HG03378 (cell line): ENCODE data around the gene SH3BGRL.
"Not testable (repeated sequence)": the region's sequence is repeated elsewhere in the genome, so short reads cannot be mapped to it uniquely, and the experiment has no call there.

Source experiments
- ATAC-seq: cut with Tn5 transposase; IDR thresholded peaks from one replicate; pipeline ENCODE4 v1.9.1; 2021; ENCODE audit warnings: mild to moderate bottlenecking, moderate library complexity; ENCODE audit not compliant: unreplicated experiment

The SH3BGRL gene

GRCh38 chrX:81259020-81259713, 57.3 kb downstream of the SH3BGRL start:
- no peak for ATAC-seq

GRCh38 chrX:81259714-81260395, 58.0 kb downstream of the SH3BGRL start:
- no peak for ATAC-seq

- ATAC-seq = no peak
These were observed 59.7 kb downstream of the SH3BGRL start for GRCh38 chrX:81261576-81261975.

GRCh38 chrX:81263059-81263458, 61.2 kb downstream of the SH3BGRL start:
- ATAC-seq = no peak

GRCh38 chrX:81278616-81279015, 76.7 kb downstream of the SH3BGRL start:
- no peak for ATAC-seq

GRCh38 chrX:81280148-81280547, 78.2 kb downstream of the SH3BGRL start:
- no peak for ATAC-seq

GRCh38 chrX:81286075-81286474, 84.2 kb downstream of the SH3BGRL start:
- ATAC-seq = no peak

- no peak for ATAC-seq
These were observed 84.7 kb downstream of the SH3BGRL start for GRCh38 chrX:81286608-81287007.

GRCh38 chrX:81291996-81292395, 90.1 kb downstream of the SH3BGRL start:
- no peak for ATAC-seq

GRCh38 chrX:81294101-81294500, 92.2 kb downstream of the SH3BGRL start:
- no peak for ATAC-seq

- no peak for ATAC-seq
These were observed 100.0 kb downstream of the SH3BGRL start for GRCh38 chrX:81301877-81302276.

GRCh38 chrX:81304563-81304962, 102.7 kb downstream of the SH3BGRL start:
- ATAC-seq = no peak

- no peak for ATAC-seq
These were observed 103.3 kb downstream of the SH3BGRL start for GRCh38 chrX:81305240-81305639.

GRCh38 chrX:81308086-81308829, 106.4 kb downstream of the SH3BGRL start:
- ATAC-seq = no peak

GRCh38 chrX:81316163-81316562, 114.3 kb downstream of the SH3BGRL start:
- no peak for ATAC-seq

- ATAC-seq = not testable (repeated sequence)
These were observed 129.8 kb downstream of the SH3BGRL start for GRCh38 chrX:81331653-81332052.

GRCh38 chrX:81336455-81337152, 134.7 kb downstream of the SH3BGRL start:
- no peak for ATAC-seq

- ATAC-seq = no peak
These were observed 135.9 kb downstream of the SH3BGRL start for GRCh38 chrX:81337805-81338204.

GRCh38 chrX:81338924-81339323, 137.0 kb downstream of the SH3BGRL start:
- no peak for ATAC-seq

- ATAC-seq = not testable (repeated sequence)
These were observed 143.4 kb downstream of the SH3BGRL start for GRCh38 chrX:81345296-81345695.
